ENCODE results near the gene LSG1. TPM values are rescaled to one million over a fixed set of nuclear protein-coding genes. Genes with fewer than 3 reads are reported as not detected.

LSG1 gene
- total RNA-seq, 2 experiments from 2014 or later = 24.7 to 26.5 TPM

DNA sequence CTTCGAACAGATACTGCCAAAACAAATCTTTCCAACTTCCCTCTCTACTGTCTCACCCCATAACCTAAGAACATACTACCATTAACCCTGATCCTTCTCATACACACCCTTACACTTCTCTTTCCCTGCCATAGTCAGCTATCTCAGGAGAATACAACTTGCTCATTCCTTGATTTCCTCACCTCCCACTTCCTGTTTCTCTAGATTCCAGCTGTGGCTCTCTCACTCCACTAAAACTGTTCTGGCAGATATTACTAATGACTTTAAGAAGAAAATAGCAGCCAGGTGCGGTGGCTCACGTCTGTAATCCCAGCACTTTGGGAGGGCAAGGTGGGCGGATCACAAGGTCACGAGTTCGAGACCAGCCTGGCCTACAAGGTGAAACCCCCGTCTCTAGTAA is 4.6 kb downstream of the LSG1 start:
- peaks cover 48% of the 10 kb centered on the region for H3K36me3 Mint-ChIP-seq (ENCODE audit: low read depth)
- peaks cover 34% of the 10 kb centered on the region for H3K4me1 Mint-ChIP-seq
- no peak overlapping the region for H3K27ac Mint-ChIP-seq
- H3K9me3 Mint-ChIP-seq = no peaks in the 10 kb centered on the region
- H3K27me3 Mint-ChIP-seq = no peaks in the 10 kb centered on the region
- DNase-seq = no peak
- ChIA-PET POLR2A (interaction anchor here (1.5 kb wide), 1 partner anchor 19 kb away, joined by 3 read pairs; no protein-coding TSS in a partner anchor), CTCF (no interaction called here)
- no peak overlapping the region for H3K4me3 Mint-ChIP-seq

DNA sequence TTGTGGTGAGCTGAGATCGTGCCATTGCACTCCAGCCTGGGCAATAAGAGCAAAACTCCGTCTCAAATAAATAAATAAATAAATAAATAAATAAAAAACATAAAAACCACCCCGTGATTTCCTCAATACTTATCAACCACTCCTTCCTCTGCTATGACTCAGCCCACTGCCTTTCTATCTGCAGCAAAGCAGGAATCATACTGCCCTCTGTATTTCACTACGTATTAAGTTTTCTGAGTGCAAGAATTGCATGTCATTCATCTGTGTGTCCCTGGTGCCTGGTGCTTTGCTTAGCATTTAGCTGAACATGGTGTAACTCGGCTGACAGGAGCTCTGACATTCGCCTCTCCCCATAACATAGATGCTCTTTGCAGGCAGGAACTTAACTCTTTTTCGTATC is 7.1 kb downstream of the LSG1 start:
- ChIA-PET POLR2A (interaction anchor here (1.0 kb wide), 1 partner anchor 11 kb away, joined by 3 read pairs; no protein-coding TSS in a partner anchor), CTCF (interaction anchor here (1.3 to 2.0 kb wide), 2 partner anchors 18 to 23 kb away, joined by 4 to 5 read pairs; no protein-coding TSS in a partner anchor)
- Mint-ChIP-seq H3K4me3 (no peak overlapping the region), H3K27ac (no peak overlapping the region), H3K9me3 (no peaks in the 10 kb centered on the region), H3K36me3 (ENCODE audit: low read depth) (peaks cover 54% of the 10 kb centered on the region), H3K4me1 (peaks cover 25% of the 10 kb centered on the region), H3K27me3 (no peaks in the 10 kb centered on the region)
- DNase-seq = no peak

DNA sequence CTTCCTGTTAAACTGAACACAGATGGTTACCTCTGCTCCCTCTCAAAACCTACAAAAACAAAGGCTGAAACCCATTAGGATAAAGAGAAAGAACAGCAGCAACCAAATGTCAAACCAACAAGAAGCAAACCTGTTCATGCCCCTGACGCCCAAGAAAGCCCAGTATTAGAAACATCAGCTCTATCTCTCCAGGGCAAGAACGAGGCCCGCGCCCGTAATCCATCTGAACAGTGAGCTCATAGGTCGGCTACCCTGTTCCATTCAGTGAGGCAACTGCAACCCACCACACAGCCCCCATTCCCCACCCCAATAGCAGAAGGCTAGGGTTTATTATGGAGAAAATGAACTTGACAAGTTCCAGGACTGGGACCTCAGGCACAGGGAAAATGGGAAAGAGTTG is 10.0 kb downstream of the LSG1 start:
- Mint-ChIP-seq H3K9me3 (no peaks in the 10 kb centered on the region), H3K4me1 (peaks cover 18% of the 10 kb centered on the region), H3K4me3 (no peak overlapping the region), H3K27ac (no peak overlapping the region), H3K27me3 (no peaks in the 10 kb centered on the region), H3K36me3 (ENCODE audit: low read depth) (peaks cover 53% of the 10 kb centered on the region)
- DNase-seq = no peak
- ChIA-PET POLR2A (interaction anchor here (4.6 kb wide), 1 partner anchor 9 kb away, joined by 18 read pairs; the partner anchor contains the start of gene LSG1), CTCF (interaction anchor here (2.6 kb wide), 1 partner anchor 9 kb away, joined by 18 read pairs; the partner anchor contains the start of gene LSG1)

DNA sequence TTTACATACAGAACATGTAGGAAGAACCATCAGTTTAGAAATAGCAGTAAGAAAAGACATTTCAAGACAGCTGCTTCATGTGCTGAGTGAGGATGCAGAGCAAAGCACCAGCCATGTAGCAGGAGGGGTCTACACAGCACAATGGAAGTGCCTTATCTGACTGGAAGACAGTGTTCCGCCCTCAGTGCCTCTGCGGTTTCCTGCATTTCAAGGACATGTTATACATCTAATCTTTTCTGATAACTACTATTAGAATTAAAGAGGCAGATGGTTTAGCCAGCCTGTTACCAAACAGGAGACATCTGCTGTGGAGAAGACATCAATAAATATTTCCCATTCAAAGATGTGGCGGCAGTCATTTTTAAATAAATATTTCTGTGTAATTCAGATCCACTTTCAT is 10.6 kb downstream of the LSG1 start:
- CTCF ChIA-PET = interaction anchor here (1.3 to 2.6 kb wide), 2 partner anchors 10 to 598 kb away, joined by 3 to 18 read pairs; partner anchors contain the start of gene LSG1
- POLR2A ChIA-PET = interaction anchor here (4.6 kb wide), 1 partner anchor 10 kb away, joined by 18 read pairs; the partner anchor contains the start of gene LSG1
- DNase-seq = no peak
- H3K4me3 Mint-ChIP-seq = no peak overlapping the region
- H3K9me3 Mint-ChIP-seq = no peaks in the 10 kb centered on the region
- H3K4me1 Mint-ChIP-seq = peaks cover 18% of the 10 kb centered on the region
- no peak overlapping the region for H3K27ac Mint-ChIP-seq
- H3K36me3 Mint-ChIP-seq (ENCODE audit: low read depth) = peaks cover 57% of the 10 kb centered on the region
- no peaks in the 10 kb centered on the region for H3K27me3 Mint-ChIP-seq

DNA sequence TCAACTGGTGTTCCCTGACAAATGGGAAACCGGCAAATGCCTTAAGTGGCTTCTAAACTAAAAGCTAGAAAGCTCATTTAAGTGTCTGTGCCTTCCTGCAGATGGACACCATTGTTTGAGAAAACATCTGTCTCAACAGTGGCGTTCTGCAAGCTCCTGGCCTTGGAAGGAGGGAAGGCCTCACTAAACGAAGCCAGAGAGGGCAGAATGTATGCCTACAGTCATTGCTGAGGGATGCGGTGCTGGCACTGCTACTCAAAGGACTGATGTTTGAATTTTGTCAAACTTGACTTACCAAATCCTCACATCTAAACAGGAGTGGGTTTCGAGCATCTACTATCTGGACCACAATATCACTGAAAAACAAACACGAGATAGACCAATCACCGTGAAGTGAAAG is 12.2 kb downstream of the LSG1 start:
- POLR2A ChIA-PET = interaction anchor here (4.6 kb wide), 1 partner anchor 11 kb away, joined by 18 read pairs; the partner anchor contains the start of gene LSG1
- H3K36me3 Mint-ChIP-seq (ENCODE audit: low read depth) = peaks cover 53% of the 10 kb centered on the region
- DNase-seq = no peak
- no peaks in the 10 kb centered on the region for H3K9me3 Mint-ChIP-seq
- CTCF ChIA-PET = interaction anchor here (0.5 to 1.3 kb wide), 4 partner anchors 12 to 1230 kb away, joined by 3 to 6 read pairs (median 4); partner anchors contain the start of gene LSG1
- no peak overlapping the region for H3K4me3 Mint-ChIP-seq
- H3K27ac Mint-ChIP-seq = no peak overlapping the region
- H3K27me3 Mint-ChIP-seq = no peaks in the 10 kb centered on the region
- H3K4me1 Mint-ChIP-seq = peaks cover 20% of the 10 kb centered on the region

DNA sequence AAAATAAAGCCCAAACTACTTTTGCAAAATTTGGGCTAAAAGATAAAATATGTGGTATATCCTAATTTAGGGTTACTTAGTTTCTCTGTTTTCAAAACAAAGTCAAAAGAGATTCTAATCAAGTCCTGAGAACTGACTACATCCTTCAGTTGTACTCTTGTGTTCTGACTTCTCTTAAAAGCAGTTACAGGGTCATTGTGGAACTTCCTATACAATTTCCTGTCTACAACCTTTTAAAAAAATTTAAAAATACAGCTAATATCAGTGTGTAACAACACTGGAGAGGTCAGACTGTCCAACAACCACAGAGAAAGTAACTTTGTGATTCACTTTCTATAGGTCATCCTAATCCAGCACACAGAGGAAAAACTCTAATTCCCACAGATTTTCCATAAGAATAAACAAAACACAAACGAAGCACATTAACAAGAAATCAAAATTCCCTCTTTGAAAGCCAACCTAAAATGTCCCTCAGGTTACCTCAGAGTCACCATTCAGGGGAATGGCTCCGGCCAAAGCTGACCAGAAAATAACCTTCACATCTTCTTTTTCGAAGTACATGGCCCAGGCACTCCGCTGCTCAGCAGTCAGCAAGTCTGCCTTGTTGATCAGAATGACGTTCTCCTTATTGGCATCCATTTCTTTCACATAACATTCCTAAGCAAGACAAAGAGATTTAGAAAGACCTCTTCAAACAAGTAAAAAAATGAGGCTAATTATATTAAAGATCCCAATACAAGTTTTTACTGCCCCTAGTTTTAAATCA is 13.3 kb downstream of the LSG1 start:
- Mint-ChIP-seq H3K4me3 (no peak overlapping the region), H3K9me3 (no peaks in the 10 kb centered on the region), H3K27ac (peak overlapping the region; percentile 3), H3K36me3 (ENCODE audit: low read depth) (peaks cover 57% of the 10 kb centered on the region), H3K27me3 (no peaks in the 10 kb centered on the region), H3K4me1 (peaks cover 29% of the 10 kb centered on the region)
- ChIA-PET POLR2A (interaction anchor here (4.6 kb wide), 1 partner anchor 12 kb away, joined by 18 read pairs; the partner anchor contains the start of gene LSG1), CTCF (interaction anchor here (1.0 to 2.1 kb wide), 3 partner anchors 13 to 24 kb away, joined by 4 to 9 read pairs (median 6); partner anchors contain the start of gene LSG1)
- no peak for DNase-seq

DNA sequence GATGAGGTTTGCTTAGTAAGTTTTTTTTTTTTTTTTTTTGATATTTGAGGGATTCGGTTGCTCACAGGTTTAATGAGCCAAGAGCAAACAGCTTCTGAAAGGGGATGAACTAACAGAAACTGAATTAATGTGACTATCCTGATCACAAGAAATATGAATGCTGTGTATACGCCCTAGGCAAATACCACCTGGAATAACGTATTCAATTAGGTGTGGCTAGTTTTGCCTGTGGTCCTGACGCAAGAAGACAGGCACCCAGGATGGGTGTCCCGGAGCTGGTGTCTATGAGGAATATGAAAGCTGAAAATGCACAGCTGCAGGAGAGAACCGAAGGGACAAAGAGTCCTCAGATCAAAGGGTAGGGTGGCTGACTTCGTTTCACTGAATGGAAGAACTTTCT is 14.6 kb downstream of the LSG1 start:
- Mint-ChIP-seq H3K9me3 (no peaks in the 10 kb centered on the region), H3K27me3 (no peaks in the 10 kb centered on the region), H3K4me3 (no peak overlapping the region), H3K27ac (no peak overlapping the region), H3K36me3 (ENCODE audit: low read depth) (peaks cover 66% of the 10 kb centered on the region), H3K4me1 (peaks cover 30% of the 10 kb centered on the region)
- no peak for DNase-seq
- CTCF ChIA-PET = interaction anchor here (2.1 kb wide), 1 partner anchor 14 kb away, joined by 9 read pairs; the partner anchor contains the start of gene LSG1
- POLR2A ChIA-PET = interaction anchor here (0.7 kb wide), 1 partner anchor 861 kb away, joined by 3 read pairs; no protein-coding TSS in a partner anchor

DNA sequence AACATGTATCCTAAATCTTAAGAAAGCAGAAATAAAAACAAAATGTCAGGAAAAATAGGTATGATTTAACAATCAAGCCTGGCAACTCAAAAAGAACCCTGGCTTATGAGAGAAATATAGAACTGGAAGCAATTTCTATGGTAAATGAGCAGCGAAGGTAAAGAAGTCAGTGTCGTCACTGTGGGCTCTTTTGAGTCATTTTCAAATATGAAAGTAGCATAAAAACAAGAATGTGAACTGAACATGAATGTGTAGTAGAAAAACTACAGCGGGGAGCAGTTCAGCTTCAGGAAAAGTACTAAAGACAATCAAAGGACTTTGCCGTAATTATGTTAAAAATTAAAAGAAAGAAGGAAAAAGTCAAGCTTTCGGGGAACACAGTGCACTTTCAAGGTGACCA is 17.5 kb downstream of the LSG1 start:
- Mint-ChIP-seq H3K4me3 (peak overlapping the region; percentile 19), H3K27me3 (no peaks in the 10 kb centered on the region), H3K36me3 (ENCODE audit: low read depth) (peaks cover 82% of the 10 kb centered on the region), H3K9me3 (no peaks in the 10 kb centered on the region), H3K27ac (peak overlapping the region; percentile 87), H3K4me1 (peaks cover 25% of the 10 kb centered on the region)
- no peak for DNase-seq
- CTCF ChIA-PET = interaction anchor here (0.9 to 1.1 kb wide), 2 partner anchors 15 to 17 kb away, joined by 3 read pairs; partner anchors contain the start of gene LSG1
- POLR2A ChIA-PET = interaction anchor here (1.1 to 1.3 kb wide), 2 partner anchors 11 to 18 kb away, joined by 3 to 4 read pairs; partner anchors contain the start of gene LSG1

DNA sequence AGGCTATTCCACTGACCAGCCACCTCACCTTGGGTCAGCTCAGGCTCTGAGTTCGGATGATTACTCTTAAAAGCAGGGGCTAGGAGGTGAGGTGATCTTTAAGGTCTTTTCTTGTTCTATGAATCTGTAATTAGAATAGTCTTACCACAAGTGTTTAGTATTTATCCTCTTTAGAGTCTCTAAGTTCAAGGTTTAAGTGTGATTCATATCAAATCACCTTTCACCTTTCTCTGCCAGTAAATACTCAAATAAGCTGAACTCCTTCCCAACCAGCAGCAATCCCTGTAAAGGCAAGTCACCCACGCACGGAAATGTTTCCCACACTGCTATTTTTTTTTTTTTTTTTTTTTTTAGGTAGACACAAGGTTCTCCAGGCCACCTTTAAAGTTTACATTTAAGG is 24.2 kb downstream of the LSG1 start:
- H3K4me3 Mint-ChIP-seq = no peak overlapping the region
- H3K27ac Mint-ChIP-seq = no peak overlapping the region
- ChIA-PET POLR2A (no interaction called here), CTCF (interaction anchor here (0.7 kb wide), 1 partner anchor 62 kb away, joined by 3 read pairs; no protein-coding TSS in a partner anchor)
- H3K36me3 Mint-ChIP-seq (ENCODE audit: low read depth) = peaks cover 66% of the 10 kb centered on the region
- H3K9me3 Mint-ChIP-seq = no peaks in the 10 kb centered on the region
- H3K27me3 Mint-ChIP-seq = no peaks in the 10 kb centered on the region
- H3K4me1 Mint-ChIP-seq = no peaks in the 10 kb centered on the region
- no peak for DNase-seq

DNA sequence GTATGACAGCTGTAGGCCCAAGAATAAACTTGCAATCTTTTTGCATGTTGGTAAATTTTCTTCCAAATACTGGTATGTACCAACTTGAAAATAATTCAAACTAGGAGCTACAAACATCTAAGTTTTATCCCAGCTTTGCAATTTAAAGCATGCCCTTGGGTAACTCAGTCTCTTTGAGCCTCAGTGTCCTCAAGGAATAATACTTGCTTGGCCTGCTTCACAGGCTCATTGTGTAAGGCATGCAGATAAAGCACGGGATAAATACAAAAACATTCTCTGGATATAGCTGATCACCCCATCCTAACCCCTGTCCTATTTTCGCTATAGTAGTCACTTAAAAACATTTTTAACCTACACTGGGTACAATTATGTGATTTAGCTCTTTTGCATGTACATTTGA is 29.2 kb downstream of the LSG1 start:
- Mint-ChIP-seq H3K9me3 (no peaks in the 10 kb centered on the region), H3K4me1 (peaks cover 2% of the 10 kb centered on the region), H3K36me3 (ENCODE audit: low read depth) (peaks cover 52% of the 10 kb centered on the region), H3K4me3 (no peak overlapping the region), H3K27me3 (no peaks in the 10 kb centered on the region), H3K27ac (no peak overlapping the region)
- POLR2A ChIA-PET = interaction anchor here (0.6 to 2.0 kb wide), 2 partner anchors 9 to 613 kb away, joined by 4 to 6 read pairs; partner anchors contain the start of gene TMEM44
- DNase-seq = no peak
- CTCF ChIA-PET = interaction anchor here (1.2 to 2.2 kb wide), 3 partner anchors 9 to 299 kb away, joined by 4 to 14 read pairs (median 11); partner anchors contain the start of genes LSG1 and TMEM44

DNA sequence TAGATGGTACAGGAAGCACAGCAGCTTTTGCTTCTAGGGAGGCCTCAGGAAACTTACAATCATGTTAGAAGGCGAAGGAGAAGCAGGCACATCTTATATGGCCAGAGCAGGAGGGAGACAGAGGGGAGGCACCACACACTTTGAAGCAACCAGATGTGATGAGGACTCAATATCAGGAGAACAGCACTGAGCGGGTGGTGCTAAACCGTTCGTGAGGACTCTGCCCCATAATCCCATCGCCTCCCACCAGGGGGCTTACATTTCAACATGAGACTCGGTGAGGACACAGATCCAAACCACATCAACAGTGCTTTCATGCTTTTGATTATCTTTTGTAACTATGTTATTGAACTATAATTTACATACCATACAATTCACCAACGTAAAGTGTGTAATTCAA is 31.2 kb downstream of the LSG1 start:
- no peaks in the 10 kb centered on the region for H3K9me3 Mint-ChIP-seq
- CTCF ChIA-PET = interaction anchor here (1.5 kb wide), 1 partner anchor 31 kb away, joined by 3 read pairs; no protein-coding TSS in a partner anchor

DNA sequence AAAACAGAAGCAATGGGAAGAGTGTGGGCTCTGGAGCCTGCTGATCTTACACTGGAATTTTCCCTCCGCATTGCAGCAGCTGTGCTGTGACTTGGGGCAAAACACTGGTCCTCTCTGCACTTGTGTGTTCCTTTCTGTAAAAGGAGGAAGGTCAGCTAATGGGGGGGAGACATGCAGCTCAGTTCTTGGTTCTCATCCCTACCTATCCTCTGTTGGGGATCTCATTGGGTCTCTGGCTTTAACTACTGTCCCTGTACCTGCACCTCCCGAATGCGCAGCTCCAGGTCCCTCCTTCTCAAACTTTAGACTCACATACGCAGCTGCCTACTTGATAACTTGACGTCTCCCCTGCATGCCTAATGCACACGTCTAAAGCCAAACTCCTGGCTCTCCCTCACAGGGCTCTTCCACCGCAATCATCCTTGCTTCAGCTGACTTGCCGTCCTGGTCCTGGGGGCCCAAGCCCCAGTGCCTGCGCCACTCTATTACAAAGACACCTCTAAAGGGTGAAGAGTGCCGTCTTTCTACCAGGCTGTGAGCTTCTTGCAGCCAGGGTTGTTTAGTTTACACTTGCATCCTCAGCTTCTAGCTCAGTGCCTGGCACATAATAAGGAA is 32.9 kb downstream of the LSG1 start:
- H3K4me3 Mint-ChIP-seq = no peak overlapping the region
- H3K27me3 Mint-ChIP-seq = no peaks in the 10 kb centered on the region
- ChIA-PET CTCF (interaction anchor here (0.9 to 1.3 kb wide), 2 partner anchors 10 to 219 kb away, joined by 3 to 4 read pairs; no protein-coding TSS in a partner anchor), POLR2A (interaction anchor here (1.1 kb wide), 2 partner anchors 33 kb away, joined by 3 read pairs; partner anchors contain the start of gene LSG1)
- no peak for DNase-seq
- no peaks in the 10 kb centered on the region for H3K9me3 Mint-ChIP-seq
- H3K27ac Mint-ChIP-seq = no peak overlapping the region
- peaks cover 30% of the 10 kb centered on the region for H3K36me3 Mint-ChIP-seq (ENCODE audit: low read depth)
- peaks cover 11% of the 10 kb centered on the region for H3K4me1 Mint-ChIP-seq

More for the DNA sequence above, 31.2 kb downstream of the LSG1 start:
- Mint-ChIP-seq H3K4me3 (no peak overlapping the region), H3K4me1 (peaks cover 9% of the 10 kb centered on the region), H3K27ac (no peak overlapping the region), H3K27me3 (no peaks in the 10 kb centered on the region), H3K36me3 (ENCODE audit: low read depth) (peaks cover 43% of the 10 kb centered on the region)
- POLR2A ChIA-PET = no interaction called here
- no peak for DNase-seq
